ENCODE results near the gene PZP.

Gene PZP

DNA sequence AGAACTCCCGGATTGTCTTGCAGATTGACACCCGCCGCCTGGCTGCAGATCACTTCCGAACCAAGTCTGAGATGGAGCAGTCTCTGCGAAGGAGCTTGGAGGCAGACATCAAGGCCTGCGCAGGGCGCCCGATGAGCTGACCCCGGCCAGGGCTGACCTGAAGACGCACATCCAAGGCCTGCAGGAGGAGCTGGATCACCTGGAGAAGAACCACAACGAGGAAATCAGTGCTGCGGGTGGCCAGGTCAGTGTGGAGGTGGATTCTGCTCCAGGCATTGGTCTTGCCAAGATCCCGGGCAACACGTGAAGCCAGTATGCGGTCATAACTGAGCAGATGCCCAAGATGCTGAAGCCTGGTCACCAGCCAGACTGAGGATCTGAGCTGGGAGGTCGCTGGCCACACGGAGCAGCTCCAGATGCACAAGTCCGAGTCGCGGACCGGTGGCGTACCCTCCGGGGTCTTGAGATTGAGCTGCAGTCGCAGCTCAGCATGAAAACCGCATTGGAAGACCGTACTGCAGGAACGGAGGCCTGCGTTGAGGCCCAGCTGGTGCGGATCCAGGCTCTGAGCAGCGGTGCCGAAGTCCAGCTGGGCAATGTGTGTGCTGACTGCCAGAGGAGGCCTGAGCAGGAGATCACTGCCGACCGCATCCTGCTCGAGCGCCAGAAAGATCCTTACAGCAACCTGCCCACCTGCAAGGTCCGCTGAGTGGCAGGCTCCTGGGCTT lies 80.1 kb downstream of the PZP start:
- Histone ChIP-seq H3K4me3 (replicated peaks; ENCODE audit: insufficient read depth, low read length) (no peak overlapping the region), H3K27ac (replicated peaks) (no peak overlapping the region), H3K27me3 (ENCODE audit: insufficient read depth, poor library complexity, severe bottlenecking) (no peaks in the 10 kb centered on the region)
- DNase-seq (ENCODE audit: low read depth in 1 of 2, low spot score in 1 of 2): no peak
- TF ChIP-seq SPI1 (IDR thresholded peaks at IDR 0.05; ENCODE audit: borderline replicate concordance, low read depth): no peak
- TF ChIP-seq, protein P1, sequence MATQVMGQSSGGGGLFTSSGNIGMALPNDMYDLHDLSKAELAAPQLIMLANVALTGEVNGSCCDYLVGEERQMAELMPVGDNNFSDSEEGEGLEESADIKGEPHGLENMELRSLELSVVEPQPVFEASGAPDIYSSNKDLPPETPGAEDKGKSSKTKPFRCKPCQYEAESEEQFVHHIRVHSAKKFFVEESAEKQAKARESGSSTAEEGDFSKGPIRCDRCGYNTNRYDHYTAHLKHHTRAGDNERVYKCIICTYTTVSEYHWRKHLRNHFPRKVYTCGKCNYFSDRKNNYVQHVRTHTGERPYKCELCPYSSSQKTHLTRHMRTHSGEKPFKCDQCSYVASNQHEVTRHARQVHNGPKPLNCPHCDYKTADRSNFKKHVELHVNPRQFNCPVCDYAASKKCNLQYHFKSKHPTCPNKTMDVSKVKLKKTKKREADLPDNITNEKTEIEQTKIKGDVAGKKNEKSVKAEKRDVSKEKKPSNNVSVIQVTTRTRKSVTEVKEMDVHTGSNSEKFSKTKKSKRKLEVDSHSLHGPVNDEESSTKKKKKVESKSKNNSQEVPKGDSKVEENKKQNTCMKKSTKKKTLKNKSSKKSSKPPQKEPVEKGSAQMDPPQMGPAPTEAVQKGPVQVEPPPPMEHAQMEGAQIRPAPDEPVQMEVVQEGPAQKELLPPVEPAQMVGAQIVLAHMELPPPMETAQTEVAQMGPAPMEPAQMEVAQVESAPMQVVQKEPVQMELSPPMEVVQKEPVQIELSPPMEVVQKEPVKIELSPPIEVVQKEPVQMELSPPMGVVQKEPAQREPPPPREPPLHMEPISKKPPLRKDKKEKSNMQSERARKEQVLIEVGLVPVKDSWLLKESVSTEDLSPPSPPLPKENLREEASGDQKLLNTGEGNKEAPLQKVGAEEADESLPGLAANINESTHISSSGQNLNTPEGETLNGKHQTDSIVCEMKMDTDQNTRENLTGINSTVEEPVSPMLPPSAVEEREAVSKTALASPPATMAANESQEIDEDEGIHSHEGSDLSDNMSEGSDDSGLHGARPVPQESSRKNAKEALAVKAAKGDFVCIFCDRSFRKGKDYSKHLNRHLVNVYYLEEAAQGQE (IDR thresholded peaks at IDR 0.05; ENCODE audit: insufficient replicate concordance, low read depth): no peak
- no peak for TF ChIP-seq POLR2AphosphoS5 (IDR thresholded peaks at IDR 0.05; ENCODE audit: low read depth)
- TF ChIP-seq GABPA (IDR thresholded peaks at IDR 0.05; ENCODE audit: low read depth): no peak
- TF ChIP-seq CTCF (IDR thresholded peaks at IDR 0.05; ENCODE audit: insufficient read depth, low read length): no peak

DNA sequence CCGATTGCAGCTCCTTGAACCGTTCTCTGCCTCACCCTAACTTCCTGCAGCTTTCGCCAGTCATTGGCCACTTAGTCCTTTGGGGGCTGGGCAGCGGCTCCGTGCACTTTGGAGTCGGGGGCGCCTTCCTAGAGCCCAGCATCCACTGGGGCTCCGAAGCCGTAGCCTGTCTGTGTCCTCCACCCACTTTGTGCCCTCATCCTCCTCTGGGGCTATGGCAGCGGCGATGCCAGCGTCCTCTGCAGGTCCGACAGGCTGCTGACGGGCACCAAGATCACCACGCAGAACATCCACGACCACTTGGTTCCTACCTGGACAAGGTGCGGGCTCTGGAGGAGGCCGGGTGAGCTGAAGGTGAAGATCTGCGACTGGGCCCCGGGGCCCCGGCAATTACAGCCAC lies 80.7 kb downstream of the PZP start:
- TF ChIP-seq, protein P1 (IDR thresholded peaks at IDR 0.05; ENCODE audit: insufficient replicate concordance, low read depth): no peak
- TF ChIP-seq GABPA (IDR thresholded peaks at IDR 0.05; ENCODE audit: low read depth) (no peak), SPI1 (IDR thresholded peaks at IDR 0.05; ENCODE audit: borderline replicate concordance, low read depth) (no peak), CTCF (IDR thresholded peaks at IDR 0.05; ENCODE audit: insufficient read depth, low read length) (no peak), POLR2AphosphoS5 (IDR thresholded peaks at IDR 0.05; ENCODE audit: low read depth) (no peak)
- Histone ChIP-seq H3K27ac (replicated peaks) (no peak overlapping the region), H3K4me3 (replicated peaks; ENCODE audit: insufficient read depth, low read length) (no peak overlapping the region), H3K27me3 (ENCODE audit: insufficient read depth, poor library complexity, severe bottlenecking) (no peaks in the 10 kb centered on the region)
- DNase-seq (ENCODE audit: low read depth in 1 of 2, low spot score in 1 of 2): no peak

GRCh38 chr12:9124383-9125031 lies 83.7 kb downstream of the PZP start:
- Histone ChIP-seq H3K4me3 (replicated peaks; ENCODE audit: insufficient read depth, low read length) (no peak overlapping the region), H3K27me3 (ENCODE audit: insufficient read depth, poor library complexity, severe bottlenecking) (no peaks in the 10 kb centered on the region), H3K27ac (replicated peaks) (no peak overlapping the region)
- TF ChIP-seq GABPA (IDR thresholded peaks at IDR 0.05; ENCODE audit: low read depth) (no peak), SPI1 (IDR thresholded peaks at IDR 0.05; ENCODE audit: borderline replicate concordance, low read depth) (no peak), CTCF (IDR thresholded peaks at IDR 0.05; ENCODE audit: insufficient read depth, low read length) (no peak), POLR2AphosphoS5 (IDR thresholded peaks at IDR 0.05; ENCODE audit: low read depth) (no peak)
- TF ChIP-seq, protein P1 (IDR thresholded peaks at IDR 0.05; ENCODE audit: insufficient replicate concordance, low read depth): no peak
- DNase-seq (ENCODE audit: low read depth in 1 of 2, low spot score in 1 of 2): no peak
